Hepatocyte (in vitro differentiated cells): ENCODE measurements around the gene SYNGR4. TPM values are rescaled to one million over a fixed set of nuclear protein-coding genes. Genes with fewer than 3 reads are reported as not detected.

ENCODE experiments used
- DNase-seq: peaks from one replicate; pipeline ENCODE4 v3.0.0-alpha.2; 2016; ENCODE audit warnings: low spot score
- H2AFZ ChIP-seq: fragments of 200-600 bp; sonication (generic); 2 replicates; pipeline ENCODE4 v1.6.0; 2016; ENCODE audit warnings: antibody characterized with exemption, mild to moderate bottlenecking
- H3K27ac ChIP-seq: fragments of 200-600 bp; sonication (generic); 2 replicates; pipeline ENCODE4 v1.5.1; 2016; ENCODE audit warnings: mild to moderate bottlenecking
- H3K27me3 ChIP-seq: fragments of 200-600 bp; sonication (generic); 2 replicates; pipeline ENCODE4 v1.6.1; 2016
- H3K36me3 ChIP-seq: fragments of 200-600 bp; sonication (generic); replicated peaks from 2 replicates; pipeline ENCODE4 v1.5.1; 2016; ENCODE audit warnings: low read depth; ENCODE audit not compliant: insufficient read depth
- H3K4me1 ChIP-seq: fragments of 200-600 bp; sonication (generic); 2 replicates; pipeline ENCODE4 v1.5.1; 2016; ENCODE audit warnings: mild to moderate bottlenecking, moderate library complexity; ENCODE audit not compliant: insufficient read depth
- H3K4me2 ChIP-seq: fragments of 200-600 bp; sonication (generic); 2 replicates; pipeline ENCODE4 v1.6.0; 2016
- H3K4me3 ChIP-seq: fragments of 200-600 bp; sonication (generic); 2 replicates; pipeline ENCODE4 v1.5.1; 2016; ENCODE audit warnings: mild to moderate bottlenecking
- H3K79me2 ChIP-seq: fragments of 200-600 bp; sonication (generic); 2 replicates; pipeline ENCODE4 v1.6.0; 2017; ENCODE audit warnings: mild to moderate bottlenecking
- H3K9me2 ChIP-seq: fragments of 200-600 bp; sonication (generic); replicated peaks from 2 replicates; pipeline ENCODE4 v1.6.0; 2017; ENCODE audit warnings: mild to moderate bottlenecking; ENCODE audit not compliant: insufficient read depth
- H3K9me3 ChIP-seq: fragments of 200-600 bp; sonication (generic); 2 replicates; pipeline ENCODE4 v1.5.1; 2016; ENCODE audit warnings: low read depth, mild to moderate bottlenecking
- H4K20me1 ChIP-seq: fragments of 200-600 bp; sonication (generic); 2 replicates; pipeline ENCODE4 v1.6.0; 2016; ENCODE audit warnings: mild to moderate bottlenecking; ENCODE audit not compliant: insufficient read depth, poor library complexity, severe bottlenecking
- EZH2 ChIP-seq: fragments of 200-600 bp; sonication (generic); IDR thresholded peaks from 2 replicates; pipeline ENCODE4 v1.6.1; 2016; ENCODE audit warnings: antibody characterized with exemption, mild to moderate bottlenecking, borderline replicate concordance
- EZH2phosphoT487 ChIP-seq: fragments of 200-600 bp; sonication (generic); IDR thresholded peaks from one replicate; pipeline ENCODE4 v1.6.1; 2018; ENCODE audit warnings: antibody characterized with exemption, mild to moderate bottlenecking, low read depth, moderate library complexity; ENCODE audit not compliant: unreplicated experiment, severe bottlenecking
- WGBS: methylation state at CpG from one replicate; pipeline ENCODE4 v1.1.6; 2016; ENCODE audit warnings: low lambda C conversion rate; ENCODE audit errors: missing lambda C conversion rate; 5-methylcytosine and 5-hydroxymethylcytosine counted together
- polyA plus RNA-seq: library from polyadenylated mRNA; unstranded; fragments of >200 nt; fragmentation: Nextera tagmentation; extraction: Ambion mirVana; gene quantifications from 2 replicates; pipeline ENCODE4 v1.2.1, GENCODE V29; 2016
- total RNA-seq: library from RNA; depleted of rRNA; stranded (reverse); fragments of >200 nt; gene quantifications from 2 replicates; pipeline ENCODE4 v1.2.3, GENCODE V29; 2014
- TF ChIP-seq, protein P1 (sequence below): fragments of 200-600 bp; sonication (generic); IDR thresholded peaks from 2 replicates; pipeline ENCODE4 v1.5.1; 2016; ENCODE audit warnings: antibody characterized with exemption, mild to moderate bottlenecking; ENCODE audit not compliant: poor library complexity

SYNGR4 gene
- total and polyA plus RNA-seq, 2 experiments from 2014 or later: 1.3 TPM; not detected in 1

DNA sequence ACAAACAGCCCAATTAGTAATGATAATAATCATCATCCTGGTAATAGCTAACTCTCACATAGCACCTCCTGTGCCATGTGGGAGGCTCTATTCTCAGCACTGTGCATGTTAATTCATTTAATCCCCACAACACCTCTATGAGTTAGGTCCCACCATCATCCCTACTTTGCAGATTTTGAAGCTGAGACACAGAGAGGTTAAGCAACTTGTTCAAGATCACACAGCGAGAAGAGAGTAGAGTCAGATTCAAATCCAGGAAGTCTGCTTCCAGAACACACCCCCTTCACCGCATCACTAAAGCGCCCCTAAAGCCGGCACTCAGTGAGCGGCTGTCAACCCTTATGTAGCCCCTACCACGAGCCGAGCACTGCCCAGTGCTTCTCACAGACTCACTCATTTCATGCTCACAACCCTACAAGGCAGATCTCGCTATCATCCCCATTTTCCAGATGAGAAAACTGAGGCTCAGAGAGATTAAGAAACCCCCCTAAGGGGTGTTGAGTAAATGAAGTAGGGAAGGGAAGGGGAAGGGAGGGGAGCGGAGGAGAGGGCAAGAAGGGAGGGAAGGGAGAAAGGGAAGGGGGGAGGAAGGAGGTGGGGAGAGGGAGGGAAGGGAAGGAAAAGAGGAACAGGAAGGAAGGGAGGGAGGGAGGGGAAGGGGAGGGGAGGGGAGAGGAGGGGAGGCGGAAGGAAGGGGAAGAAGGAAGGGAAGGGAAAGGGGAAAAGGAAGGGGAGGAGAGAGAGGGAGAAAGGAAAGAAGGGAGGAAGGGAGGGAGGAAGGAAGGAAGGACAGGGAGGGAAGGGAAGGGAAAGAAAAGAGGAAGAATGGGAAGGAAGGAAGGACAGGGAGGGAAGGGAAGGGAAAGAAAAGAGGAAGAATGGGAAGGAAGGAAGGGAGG lies 22.4 kb upstream of the SYNGR4 start:
- H3K4me2 ChIP-seq: no peak overlapping the region
- no peaks in the 10 kb centered on the region for H3K36me3 ChIP-seq
- DNase-seq: no peak
- TF ChIP-seq, protein P1, sequence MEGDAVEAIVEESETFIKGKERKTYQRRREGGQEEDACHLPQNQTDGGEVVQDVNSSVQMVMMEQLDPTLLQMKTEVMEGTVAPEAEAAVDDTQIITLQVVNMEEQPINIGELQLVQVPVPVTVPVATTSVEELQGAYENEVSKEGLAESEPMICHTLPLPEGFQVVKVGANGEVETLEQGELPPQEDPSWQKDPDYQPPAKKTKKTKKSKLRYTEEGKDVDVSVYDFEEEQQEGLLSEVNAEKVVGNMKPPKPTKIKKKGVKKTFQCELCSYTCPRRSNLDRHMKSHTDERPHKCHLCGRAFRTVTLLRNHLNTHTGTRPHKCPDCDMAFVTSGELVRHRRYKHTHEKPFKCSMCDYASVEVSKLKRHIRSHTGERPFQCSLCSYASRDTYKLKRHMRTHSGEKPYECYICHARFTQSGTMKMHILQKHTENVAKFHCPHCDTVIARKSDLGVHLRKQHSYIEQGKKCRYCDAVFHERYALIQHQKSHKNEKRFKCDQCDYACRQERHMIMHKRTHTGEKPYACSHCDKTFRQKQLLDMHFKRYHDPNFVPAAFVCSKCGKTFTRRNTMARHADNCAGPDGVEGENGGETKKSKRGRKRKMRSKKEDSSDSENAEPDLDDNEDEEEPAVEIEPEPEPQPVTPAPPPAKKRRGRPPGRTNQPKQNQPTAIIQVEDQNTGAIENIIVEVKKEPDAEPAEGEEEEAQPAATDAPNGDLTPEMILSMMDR: no peak
- TF ChIP-seq EZH2phosphoT487: no peak
- TF ChIP-seq EZH2: no peak
- WGBS: 93% methylated on average over 9 of the region's 10 CpGs
- no peaks in the 10 kb centered on the region for H3K4me1 ChIP-seq
- H2AFZ ChIP-seq: no peak overlapping the region
- H3K27me3 ChIP-seq: no peaks in the 10 kb centered on the region
- H3K4me3 ChIP-seq: no peak overlapping the region
- no peaks in the 10 kb centered on the region for H3K79me2 ChIP-seq
- no peaks in the 10 kb centered on the region for H3K9me3 ChIP-seq
- no peaks in the 10 kb centered on the region for H4K20me1 ChIP-seq
- H3K9me2 ChIP-seq: no peaks in the 10 kb centered on the region
- no peak overlapping the region for H3K27ac ChIP-seq

DNA sequence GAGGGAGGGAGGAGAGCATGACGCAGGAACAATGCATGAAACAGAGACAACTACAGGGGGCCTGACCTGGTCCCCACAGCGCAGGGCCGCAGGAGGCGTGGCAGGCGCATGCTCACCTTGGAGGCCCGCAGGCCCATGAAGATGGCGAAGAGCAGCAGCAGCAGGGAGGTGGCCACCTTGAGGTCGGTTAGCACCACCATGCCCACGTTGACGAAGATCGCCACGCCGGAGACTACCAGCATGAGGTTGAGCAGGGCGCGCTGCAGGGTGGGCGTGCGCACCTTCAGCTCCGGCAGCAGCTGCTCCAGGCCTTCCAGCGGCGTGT lies 21.8 kb upstream of the SYNGR4 start:
- TF ChIP-seq, protein P1: no peak
- no peak for TF ChIP-seq EZH2phosphoT487
- no peak for TF ChIP-seq EZH2
- DNase-seq: no peak
- Histone ChIP-seq H3K27me3 (no peaks in the 10 kb centered on the region), H3K4me2 (no peak overlapping the region), H3K9me3 (no peaks in the 10 kb centered on the region), H3K36me3 (no peaks in the 10 kb centered on the region), H3K4me3 (no peak overlapping the region), H3K27ac (no peak overlapping the region), H3K79me2 (no peaks in the 10 kb centered on the region), H4K20me1 (no peaks in the 10 kb centered on the region), H2AFZ (no peak overlapping the region), H3K4me1 (no peaks in the 10 kb centered on the region), H3K9me2 (no peaks in the 10 kb centered on the region)
- WGBS: 95% methylated on average over 15 of the region's 20 CpGs

DNA sequence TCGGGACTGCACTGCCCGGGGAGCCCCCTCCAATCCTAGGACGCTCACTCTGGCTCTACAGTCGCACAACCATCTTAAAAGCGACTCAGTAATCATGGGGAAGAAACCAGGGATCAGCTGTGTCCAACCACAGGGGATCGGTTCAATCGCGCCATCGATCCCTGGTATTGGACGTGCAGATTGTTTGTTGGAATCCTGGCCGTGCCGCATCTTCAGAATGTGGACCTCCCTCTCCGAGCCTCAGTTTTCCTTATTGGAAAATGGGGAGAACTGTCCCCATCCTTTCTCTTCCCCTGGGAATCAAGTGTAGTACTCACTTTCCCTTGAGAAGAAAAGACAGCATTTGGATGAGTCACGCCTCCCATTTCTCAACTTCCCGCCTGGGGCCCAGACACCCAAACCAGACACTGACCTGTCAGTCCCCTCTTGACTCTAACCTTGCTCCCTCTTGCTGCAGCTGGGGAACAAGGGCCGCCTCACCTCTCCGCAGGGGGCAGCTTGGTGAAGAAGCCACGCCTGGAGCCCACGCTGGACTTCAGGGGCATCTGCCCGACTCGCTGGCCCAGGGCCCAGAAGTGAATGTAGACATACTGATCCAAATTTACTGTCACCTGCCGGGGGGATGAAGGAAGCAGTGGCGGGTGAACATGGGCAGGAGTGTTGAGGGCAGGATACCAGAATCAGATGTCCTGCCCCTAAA lies 21.2 kb upstream of the SYNGR4 start:
- no peak overlapping the region for H2AFZ ChIP-seq
- 93% methylated on average over 23 of the region's 23 CpGs for WGBS
- H3K9me3 ChIP-seq: no peaks in the 10 kb centered on the region
- H3K4me2 ChIP-seq: no peak overlapping the region
- H3K79me2 ChIP-seq: no peaks in the 10 kb centered on the region
- H3K27me3 ChIP-seq: no peaks in the 10 kb centered on the region
- H3K4me1 ChIP-seq: no peaks in the 10 kb centered on the region
- TF ChIP-seq, protein P1: no peak
- TF ChIP-seq EZH2: no peak
- no peak for TF ChIP-seq EZH2phosphoT487
- no peaks in the 10 kb centered on the region for H4K20me1 ChIP-seq
- no peak for DNase-seq
- H3K9me2 ChIP-seq: no peaks in the 10 kb centered on the region
- H3K36me3 ChIP-seq: no peaks in the 10 kb centered on the region
- no peak overlapping the region for H3K27ac ChIP-seq
- H3K4me3 ChIP-seq: no peak overlapping the region
